Pancreas (tissue), 10 donors: ENCODE data around the gene PMM2. TPM values are rescaled to one million over a fixed set of nuclear protein-coding genes. Genes with fewer than 3 reads are reported as not detected.

Experiments used
- ATAC-seq, 4 donors: fragments of 200-7000 bp; cut with Tn5 transposase; one replicate each; pipeline versions ENCODE4 v1.8.0 to v1.9.1; 2020; ENCODE audit warnings: mild to moderate bottlenecking in 4 of 4, moderate library complexity in 4 of 4
- DNase-seq, 6 donors: peaks; one replicate each; pipeline ENCODE4 v3.0.0-alpha.2; 2020
- FAIRE-seq: peaks from 2 replicates; lab custom pipeline; 2012; peaks lifted over from hg19 to GRCh38; lab: Jason Lieb, UNC
- H3K27ac ChIP-seq, 4 donors: fragments of 200-600 bp; sonication (generic); 1 replicate in 3 of 4; 2 replicates in 1 of 4; pipeline versions ENCODE4 v1.5.0 to v1.8.0; 2020
- H3K27me3 ChIP-seq, 4 donors: fragments of 200-600 bp; one replicate each; pipeline ENCODE4 v1.8.0; 2021
- H3K36me3 ChIP-seq, 3 donors: fragments of 200-600 bp; sonication (generic) in 1 of 3; one replicate each; pipeline versions ENCODE4 v1.5.0 to v1.8.0; 2020 to 2021
- H3K4me1 ChIP-seq, 3 donors: fragments of 200-600 bp; one replicate each; pipeline ENCODE4 v1.8.0; 2021
- H3K4me3 ChIP-seq, 4 donors: fragments of 200-600 bp; sonication (generic) in 2 of 4; one replicate each; pipeline versions ENCODE4 v1.5.0 to v1.8.0; 2020 to 2021
- H3K9me3 ChIP-seq, 4 donors: fragments of 200-600 bp; one replicate each; pipeline ENCODE4 v1.8.0; 2021
- CTCF ChIP-seq, 4 donors: fragments of 200-600 bp; sonication (generic) in 3 of 4; IDR thresholded peaks; one replicate each; pipeline versions ENCODE4 v1.5.0 to v1.8.0; 2021; ENCODE audit warnings: antibody characterized with exemption in 4 of 4
- WGBS, 2 donors: extraction: QIAGEN DNeasy Blood & Tissue Kit; methylation state at CpG; one replicate each; pipeline ENCODE4 v1.1.7; 2013; 5-methylcytosine and 5-hydroxymethylcytosine counted together
- intact Hi-C, 3 donors: fragments of 100-400 bp; cut with DNase I; formaldehyde crosslinking; loops; one replicate each; pipeline versions ENCODE4 v1.11.1 to v1.14.2; 2022
- polyA plus RNA-seq, 2 donors: library from polyadenylated mRNA; stranded (reverse); fragments of 200-250 nt; gene quantifications; one replicate each; pipeline ENCODE4 v1.2.3, GENCODE V29; 2013
- total RNA-seq, 6 donors: library from RNA; stranded (reverse); fragmentation: NEBNext Ultra II Directional in 4 of 6; extraction: Animal tissue kit (Norgen Biotek cat#: 25700) in 4 of 6; gene quantifications; one replicate each; pipeline versions ENCODE4 v1.2.1 to v1.2.4, GENCODE V29; 2021 to 2023
- donor health status: healthy with polysubstance abuse.
- donor health status: DM: no; HTN: no; CAD: no; lungs with moderate emphysema.
- donor health status: DM: no; HTN: no; CAD: no.
- donor health status: control.
- donor health status: control.
- donor health status: Bipolar disorder and iron deficiency.
- donor health status: DM: yes; HTN: yes; CAD: no.
- donor health status: DM: no; HTN: no; CAD: no.
- donor health status: DM: no; HTN: no; CAD: no.
- donor health status: DM: yes; HTN: yes; CAD: no.

Gene PMM2
- total and polyA plus RNA-seq, 8 donors = 19.2 to 40.3 (median 28.7) TPM

DNA sequence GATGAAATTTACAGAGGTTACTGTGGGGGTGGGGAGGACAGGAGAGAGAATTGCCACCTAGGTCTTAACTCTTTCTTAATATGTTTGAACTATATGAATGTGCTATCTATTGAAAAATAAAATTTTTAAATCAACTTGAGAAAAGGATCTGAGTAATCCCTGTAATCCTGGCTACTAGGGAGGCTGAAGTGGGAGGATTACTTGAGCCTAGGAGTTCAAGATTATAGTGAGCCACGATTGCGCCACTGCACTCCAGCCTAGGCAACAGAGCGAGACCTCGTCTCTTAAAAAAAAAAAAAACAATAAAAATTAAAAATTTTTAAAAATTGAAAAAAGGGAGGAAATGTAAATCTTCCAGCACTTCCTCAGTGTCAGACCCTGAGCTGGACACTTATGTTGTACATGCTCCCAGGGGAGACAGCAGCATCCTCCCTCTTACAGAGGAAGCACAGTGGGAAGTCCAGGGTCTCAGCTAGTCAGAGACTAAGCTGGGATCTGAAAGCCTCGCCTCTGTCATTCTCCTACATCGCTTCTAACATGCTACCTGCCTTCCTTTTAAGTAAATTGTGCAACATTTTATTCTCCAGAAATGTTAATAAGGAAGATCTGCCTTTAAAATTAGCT lies 21.9 kb downstream of the PMM2 start:
- intact Hi-C loops = no loop called here
- DNase-seq (no peak), ATAC-seq (no peak), FAIRE-seq (no peak)
- Histone ChIP-seq H3K4me1 (no peaks in the 10 kb centered on the region), H3K27me3 (no peaks in the 10 kb centered on the region), H3K27ac (no peak overlapping the region), H3K9me3 (no peaks in the 10 kb centered on the region), H3K4me3 (no peak overlapping the region), H3K36me3 (peaks cover 3 to 28% (median 14%) of the 10 kb centered on the region in 3 donors)
- WGBS, 2 donors = 86 to 88% methylated on average over 6 of the region's 6 CpGs
- no peak for TF ChIP-seq CTCF (IDR thresholded peaks at IDR 0.05)

DNA sequence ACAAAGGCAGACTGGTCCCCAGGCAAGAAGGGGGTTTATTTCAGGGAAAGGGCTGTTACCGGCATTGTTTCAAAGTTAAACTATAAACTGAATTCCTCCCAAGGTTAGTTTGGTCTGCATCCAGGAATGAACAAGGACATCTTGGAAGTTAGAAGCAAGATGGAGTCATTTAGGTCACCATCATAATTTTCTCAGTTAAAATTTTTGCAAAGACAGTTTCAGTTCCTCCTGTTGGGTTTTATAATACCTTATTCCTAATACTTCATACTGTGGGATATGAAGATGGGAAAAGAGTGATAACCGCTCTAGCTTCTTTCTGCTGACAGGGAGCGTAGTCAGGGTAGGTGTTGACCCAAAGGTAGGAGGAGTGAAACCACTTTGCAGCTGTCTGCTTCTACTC lies 24.8 kb downstream of the PMM2 start:
- no peak for ATAC-seq
- H3K36me3 ChIP-seq = peaks cover 0 to 12% (median 0%) of the 10 kb centered on the region in 3 donors
- no peaks in the 10 kb centered on the region for H3K4me1 ChIP-seq
- no peaks in the 10 kb centered on the region for H3K9me3 ChIP-seq
- 75 to 78% methylated on average over 3 of the region's 3 CpGs for WGBS, 2 donors
- H3K27ac ChIP-seq = no peak overlapping the region
- no peak overlapping the region for H3K4me3 ChIP-seq
- H3K27me3 ChIP-seq = no peaks in the 10 kb centered on the region
- TF ChIP-seq CTCF (IDR thresholded peaks at IDR 0.05) = no peak
- FAIRE-seq = no peak
- no peak for DNase-seq
- intact Hi-C loops = no loop called here

GRCh38 chr16:8826278-8826879 lies 28.7 kb downstream of the PMM2 start:
- no peaks in the 10 kb centered on the region for H3K4me1 ChIP-seq
- H3K27ac ChIP-seq = no peak overlapping the region
- DNase-seq (no peak), ATAC-seq (no peak), FAIRE-seq (no peak)
- peaks cover 0 to 10% (median 6%) of the 10 kb centered on the region in 3 donors for H3K36me3 ChIP-seq
- 63 to 83% methylated on average over 3 of the region's 3 CpGs for WGBS, 2 donors
- H3K9me3 ChIP-seq = no peaks in the 10 kb centered on the region
- TF ChIP-seq CTCF (IDR thresholded peaks at IDR 0.05) = no peak
- intact Hi-C loops = no loop called here
- H3K4me3 ChIP-seq = no peak overlapping the region
- no peaks in the 10 kb centered on the region for H3K27me3 ChIP-seq

DNA sequence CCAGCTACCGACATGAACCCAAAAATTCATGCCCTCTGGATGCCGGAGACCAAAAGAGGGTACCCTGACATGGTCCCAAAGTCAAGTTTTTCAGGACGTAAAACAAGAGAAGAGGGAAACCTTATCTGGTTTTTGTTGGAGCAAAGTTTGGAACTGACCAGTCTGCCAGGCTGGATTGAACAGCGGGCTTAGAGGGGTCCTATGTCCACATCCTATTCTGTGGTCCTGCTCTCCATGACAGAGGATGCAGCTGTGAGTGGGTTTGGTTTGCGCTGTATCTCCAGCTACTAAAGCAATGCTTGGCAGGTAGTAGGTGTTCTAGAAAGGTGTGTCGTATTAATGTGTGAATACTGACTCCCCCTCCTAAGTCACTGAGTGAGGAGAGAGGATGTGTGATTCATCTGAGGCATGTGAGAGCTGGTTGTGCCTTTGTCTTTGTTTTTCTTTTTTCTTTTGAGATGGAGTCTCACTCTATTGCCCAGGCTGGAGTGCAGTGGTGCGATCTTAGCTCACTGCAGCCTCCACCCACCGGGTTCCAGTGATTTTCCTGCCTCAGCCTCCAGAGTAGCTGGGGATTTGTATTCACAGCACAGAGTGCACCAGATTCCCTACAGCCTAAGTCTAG lies 31.0 kb downstream of the PMM2 start:
- H3K9me3 ChIP-seq = no peaks in the 10 kb centered on the region
- 94% methylated on average over 8 of the region's 8 CpGs for WGBS, 2 donors
- FAIRE-seq = no peak
- TF ChIP-seq CTCF (IDR thresholded peaks at IDR 0.05) = no peak
- no peaks in the 10 kb centered on the region for H3K27me3 ChIP-seq
- intact Hi-C loops = no loop called here
- H3K36me3 ChIP-seq = peaks cover 0 to 15% (median 6%) of the 10 kb centered on the region in 3 donors
- H3K27ac ChIP-seq = no peak overlapping the region
- no peaks in the 10 kb centered on the region for H3K4me1 ChIP-seq
- no peak overlapping the region for H3K4me3 ChIP-seq
- DNase-seq = no peak
- ATAC-seq = no peak

DNA sequence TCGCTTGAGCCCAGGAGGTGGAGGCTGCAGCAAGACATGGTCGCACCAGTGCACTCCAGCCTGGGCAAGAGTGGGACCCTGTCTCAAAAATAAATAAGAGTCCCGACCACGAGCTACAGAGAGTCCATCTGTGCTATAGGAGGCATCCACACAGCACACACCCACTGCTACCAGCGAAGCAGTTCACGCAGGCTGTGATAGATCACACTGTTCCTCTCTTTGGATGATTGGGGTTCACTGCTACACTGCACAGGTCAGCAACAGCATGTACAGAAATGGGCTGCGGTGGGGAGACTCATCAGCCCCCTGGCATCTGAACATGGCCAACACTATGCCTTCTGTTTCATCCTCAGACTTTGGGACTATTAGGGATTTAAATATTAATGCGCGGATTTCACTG lies 33.8 kb downstream of the PMM2 start:
- no peak overlapping the region for H3K4me3 ChIP-seq
- intact Hi-C loops = no loop called here
- no peaks in the 10 kb centered on the region for H3K9me3 ChIP-seq
- no peak for TF ChIP-seq CTCF (IDR thresholded peaks at IDR 0.05)
- DNase-seq (no peak), FAIRE-seq (no peak), ATAC-seq (peak in 1 of 4 donors; percentile 11)
- WGBS, 2 donors = 92 to 93% methylated on average over 9 of the region's 9 CpGs
- peaks cover 0 to 15% (median 6%) of the 10 kb centered on the region in 3 donors for H3K36me3 ChIP-seq
- H3K27me3 ChIP-seq = no peaks in the 10 kb centered on the region
- H3K27ac ChIP-seq = no peak overlapping the region
- no peaks in the 10 kb centered on the region for H3K4me1 ChIP-seq
